Stomach (tissue), 4 donors: ENCODE measurements around the gene MCF2L.

Source experiments
- CTCF ChIP-seq, 7 experiments: fragments of 450-650 bp in 4 of 7; fragments of 200-600 bp in 3 of 7; sonication (generic) in 3 of 7; IDR thresholded peaks; one replicate each; pipeline ENCODE4 v1.5.1; 2016 to 2019; ENCODE audit warnings: antibody characterized with exemption in 7 of 7, control low read depth in 2 of 7, mild to moderate bottlenecking in 1 of 7
- POLR2A ChIP-seq, 4 donors: fragments of 450-650 bp; IDR thresholded peaks; one replicate each; pipeline ENCODE4 v1.6.1; 2016; ENCODE audit warnings: antibody characterized with exemption in 4 of 4, control low read depth in 2 of 4, mild to moderate bottlenecking in 1 of 4, moderate library complexity in 1 of 4

- TF ChIP-seq POLR2A (IDR thresholded peaks at IDR 0.05) (no peak), CTCF (IDR thresholded peaks at IDR 0.05) (no peak)
These were observed 117.2 kb downstream of the MCF2L start for GRCh38 chr13:113086031-113086750.
